ENCODE data around the gene PEX3.
A peak's percentile ranks its signal among the peaks of the same experiment; 100 is the strongest.
"Not testable (repeated sequence)": the region's sequence is repeated elsewhere in the genome, so short reads cannot be mapped to it uniquely, and the experiment has no call there.

The PEX3 gene

GRCh38 chr6:143449082-143449713, 1.4 kb upstream of the PEX3 start:
- DNase-seq (ENCODE audit: low read depth in 2 of 2), result no peak

- peak in 1 of 2 donors; percentile 6 for DNase-seq (ENCODE audit: low read depth in 2 of 2)
These were observed 722 bp upstream of the PEX3 start for GRCh38 chr6:143449714-143450452.

- no peak for DNase-seq (ENCODE audit: low read depth in 2 of 2)
These were observed 926 bp downstream of the PEX3 start for GRCh38 chr6:143451531-143451930.

- DNase-seq (ENCODE audit: low read depth in 2 of 2), result no peak
These were observed 7.2 kb downstream of the PEX3 start for GRCh38 chr6:143457563-143458359.

GRCh38 chr6:143465546-143465945, 14.9 kb downstream of the PEX3 start:
- no peak for DNase-seq (ENCODE audit: low read depth in 2 of 2)

- DNase-seq (ENCODE audit: low read depth in 2 of 2), result no peak
These were observed 17.4 kb downstream of the PEX3 start for GRCh38 chr6:143468026-143468425.

- not testable (repeated sequence) for DNase-seq (ENCODE audit: low read depth in 2 of 2)
These were observed 18.2 kb downstream of the PEX3 start for GRCh38 chr6:143468823-143469222.

GRCh38 chr6:143471822-143472221, 21.2 kb downstream of the PEX3 start:
- DNase-seq (ENCODE audit: low read depth in 2 of 2), result no peak

- DNase-seq (ENCODE audit: low read depth in 2 of 2), result no peak
These were observed 25.9 kb downstream of the PEX3 start for GRCh38 chr6:143476545-143476944.

- no peak for DNase-seq (ENCODE audit: low read depth in 2 of 2)
These were observed 28.0 kb downstream of the PEX3 start for GRCh38 chr6:143478479-143479062.

GRCh38 chr6:143482593-143482992, 32.0 kb downstream of the PEX3 start:
- no peak for DNase-seq (ENCODE audit: low read depth in 2 of 2)

- no peak for DNase-seq (ENCODE audit: low read depth in 2 of 2)
These were observed 35.4 kb downstream of the PEX3 start for GRCh38 chr6:143485967-143486366.

- no peak for DNase-seq (ENCODE audit: low read depth in 2 of 2)
These were observed 36.1 kb downstream of the PEX3 start for GRCh38 chr6:143486752-143487151.

GRCh38 chr6:143490244-143490643, 39.6 kb downstream of the PEX3 start:
- DNase-seq (ENCODE audit: low read depth in 2 of 2), result no peak

- DNase-seq (ENCODE audit: low read depth in 2 of 2), result no peak
These were observed 40.2 kb downstream of the PEX3 start for GRCh38 chr6:143490775-143491174.

GRCh38 chr6:143496974-143497373, 46.4 kb downstream of the PEX3 start:
- DNase-seq (ENCODE audit: low read depth in 2 of 2), result no peak

GRCh38 chr6:143498428-143498827, 47.8 kb downstream of the PEX3 start:
- no peak for DNase-seq (ENCODE audit: low read depth in 2 of 2)

- DNase-seq (ENCODE audit: low read depth in 2 of 2), result no peak
These were observed 51.2 kb downstream of the PEX3 start for GRCh38 chr6:143501851-143502250.

GRCh38 chr6:143504369-143504768, 53.8 kb downstream of the PEX3 start:
- no peak for DNase-seq (ENCODE audit: low read depth in 2 of 2)

- DNase-seq (ENCODE audit: low read depth in 2 of 2), result no peak
These were observed 54.5 kb downstream of the PEX3 start for GRCh38 chr6:143505111-143505510.

GRCh38 chr6:143505537-143505936, 54.9 kb downstream of the PEX3 start:
- no peak for DNase-seq (ENCODE audit: low read depth in 2 of 2)

- DNase-seq (ENCODE audit: low read depth in 2 of 2), result no peak
These were observed 55.6 kb downstream of the PEX3 start for GRCh38 chr6:143506199-143506598.

All from stimulated activated CD4-positive, alpha-beta T cell treated with anti-CD3 and anti-CD28 coated beads, Interleukin-1b, Interleukin-23, amount 100 ng/mL, for 1 hour (primary cell).